Measurements from ENCODE around the gene RIT2.

DNA sequence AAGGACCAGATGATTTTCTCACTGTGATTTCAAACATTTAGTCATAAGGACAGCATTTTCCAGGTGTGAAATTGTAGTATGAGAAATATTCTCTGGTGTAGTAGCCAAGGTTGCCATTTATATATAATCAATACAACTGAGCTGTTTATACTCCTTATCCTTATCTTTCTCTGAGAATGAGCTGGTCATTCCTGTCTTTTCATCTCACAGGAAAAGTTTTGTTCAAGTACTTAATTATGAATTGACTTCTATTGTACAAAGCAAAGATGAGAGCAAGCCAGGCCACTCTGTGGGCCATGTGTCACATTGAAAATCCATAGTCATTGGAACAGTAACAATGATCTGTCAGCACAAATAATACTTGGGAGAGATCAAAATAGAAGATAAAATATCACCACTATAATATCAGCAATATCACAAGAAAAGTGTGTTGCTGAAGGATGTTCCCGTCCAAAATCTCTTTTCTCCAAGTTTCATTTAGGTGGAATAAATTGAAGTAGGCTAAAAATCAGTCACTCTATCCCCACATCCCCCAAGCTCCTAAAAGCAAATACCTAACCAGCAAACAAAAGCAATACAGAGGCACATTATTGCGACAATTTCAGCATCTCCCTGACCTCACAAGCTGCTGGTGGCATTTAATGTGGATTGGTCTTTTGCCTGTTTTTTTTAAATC, 2.1 kb downstream of the RIT2 start:
- TF ChIP-seq CTCF (IDR thresholded peaks at IDR 0.05) (no peak), POLR2A (IDR thresholded peaks at IDR 0.05) (no peak), POLR2AphosphoS5 (IDR thresholded peaks at IDR 0.05) (no peak), EP300 (IDR thresholded peaks at IDR 0.05) (no peak)
